Esophagus muscularis mucosa (tissue), 4 donors: ENCODE data around the gene ARL4A. TPM values are rescaled to one million over a fixed set of nuclear protein-coding genes. Genes with fewer than 3 reads are reported as not detected.

ENCODE experiments used
- DNase-seq: peaks from one replicate; pipeline ENCODE4 v3.0.0-alpha.2; 2017; ENCODE audit errors: extremely low spot score
- H3K27ac ChIP-seq, 4 donors: fragments of 200-600 bp; sonication (generic); replicated peaks in 1 of 4; 1 replicate in 3 of 4; 2 replicates in 1 of 4; pipeline ENCODE4 v1.5.1; 2016 to 2019; ENCODE audit warnings: mild to moderate bottlenecking in 1 of 4
- H3K27me3 ChIP-seq, 4 donors: fragments of 200-600 bp; sonication (generic); one replicate each; pipeline versions ENCODE4 v1.5.1 to v1.6.0; 2016 to 2019
- H3K36me3 ChIP-seq, 4 donors: fragments of 200-600 bp; sonication (generic); one replicate each; pipeline ENCODE4 v1.5.1; 2016 to 2019
- H3K4me1 ChIP-seq, 4 donors: fragments of 200-600 bp; sonication (generic); one replicate each; pipeline ENCODE4 v1.5.1; 2016 to 2019
- H3K4me3 ChIP-seq, 4 donors: fragments of 200-600 bp; sonication (generic); 1 replicate in 2 of 4; 2 replicates in 2 of 4; pipeline ENCODE4 v1.5.1; 2016 to 2019; ENCODE audit warnings: mild to moderate bottlenecking in 4 of 4, moderate library complexity in 1 of 4
- H3K9me3 ChIP-seq, 4 donors: fragments of 200-600 bp; sonication (generic); 1 replicate in 3 of 4; 2 replicates in 1 of 4; pipeline ENCODE4 v1.5.1; 2016 to 2019
- EP300 ChIP-seq: sonication (generic); formaldehyde crosslinking; IDR thresholded peaks from one replicate; pipeline ENCODE4 v1.6.1; 2017; ENCODE audit warnings: antibody characterized with exemption
- POLR2A ChIP-seq: fragments of 450-650 bp; IDR thresholded peaks from one replicate; pipeline ENCODE4 v1.6.1; 2017; ENCODE audit warnings: antibody characterized with exemption, moderate library complexity, mild to moderate bottlenecking, low read depth
- POLR2AphosphoS5 ChIP-seq, 2 donors: sonication (generic); formaldehyde crosslinking; IDR thresholded peaks; one replicate each; pipeline ENCODE4 v1.6.1; 2017; ENCODE audit warnings: antibody characterized with exemption in 2 of 2
- WGBS: methylation state at CpG from one replicate; pipeline ENCODE4 v1.1.5; 2018; 5-methylcytosine and 5-hydroxymethylcytosine counted together
- intact Hi-C: fragments of 100-400 bp; cut with DNase I; formaldehyde crosslinking; loops from one replicate; pipeline ENCODE4 v1.15.1; 2023
- total RNA-seq, 4 donors: library from RNA; depleted of rRNA; stranded (reverse); fragments of >200 nt; gene quantifications; one replicate each; pipeline versions ENCODE4 v1.1.0 to v1.2.1, GENCODE V29; 2016
- TF ChIP-seq, protein P1 (sequence below), 3 experiments: fragments of 200-600 bp in 2 of 3; fragments of 450-650 bp in 1 of 3; sonication (generic) in 2 of 3; IDR thresholded peaks; one replicate each; pipeline ENCODE4 v1.5.1; 2017 to 2019; ENCODE audit warnings: antibody characterized with exemption in 3 of 3, mild to moderate bottlenecking in 2 of 3, moderate library complexity in 1 of 3

ARL4A gene
- total RNA-seq, 4 donors from 2014 or later, result 34.9 to 62.3 (median 52.4) TPM

- 77% methylated on average over 4 of the region's 4 CpGs for WGBS
- H3K4me3 ChIP-seq, result no peak overlapping the region
- intact Hi-C loops, result no loop called here
Observed at GRCh38 chr7:12722636-12723605, 35.5 kb downstream of the ARL4A start.

DNA sequence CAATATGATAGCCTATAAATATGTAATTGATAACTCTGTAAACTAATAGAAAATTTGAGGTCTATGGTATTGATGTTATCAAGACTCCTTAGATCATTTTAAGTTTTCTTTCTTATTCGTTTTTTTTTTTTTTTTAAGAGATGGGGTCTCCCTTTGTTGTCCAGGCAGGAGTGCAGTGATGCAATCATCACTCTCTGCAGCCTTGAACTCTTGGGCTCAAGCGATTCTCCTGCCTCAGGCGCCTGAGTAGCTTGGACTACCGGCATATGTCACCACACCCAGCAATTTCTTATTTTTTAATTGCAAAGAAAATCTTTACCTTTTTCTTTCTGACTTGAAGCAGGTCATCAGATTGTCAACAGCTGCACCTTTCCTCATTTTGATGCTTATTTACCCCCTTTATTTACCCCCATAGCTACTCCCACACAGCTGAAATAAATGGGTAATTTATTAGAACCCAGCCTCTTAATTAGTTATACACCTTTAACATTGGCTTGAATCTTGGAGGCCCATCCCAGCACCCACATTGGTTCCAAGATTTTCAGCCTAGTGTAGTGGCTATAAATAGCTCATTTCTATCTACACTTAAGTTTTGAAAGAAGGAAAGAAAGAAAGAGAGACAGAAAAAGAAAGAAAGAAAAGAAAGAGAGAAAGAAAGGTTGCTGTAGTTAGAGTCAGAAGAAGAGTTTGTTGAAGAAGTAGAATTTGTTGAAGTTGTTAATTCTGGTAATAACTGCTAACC is 38.3 kb downstream of the ARL4A start:
- Histone ChIP-seq H3K36me3 (no peaks in the 10 kb centered on the region), H3K27ac (no peak overlapping the region), H3K4me1 (peaks cover 17 to 24% (median 20%) of the 10 kb centered on the region in 4 donors), H3K27me3 (no peaks in the 10 kb centered on the region), H3K4me3 (no peak overlapping the region), H3K9me3 (no peaks in the 10 kb centered on the region)
- TF ChIP-seq POLR2A (no peak), EP300 (no peak), POLR2AphosphoS5 (IDR thresholded peaks at IDR 0.05) (no peak)
- TF ChIP-seq, protein P1, sequence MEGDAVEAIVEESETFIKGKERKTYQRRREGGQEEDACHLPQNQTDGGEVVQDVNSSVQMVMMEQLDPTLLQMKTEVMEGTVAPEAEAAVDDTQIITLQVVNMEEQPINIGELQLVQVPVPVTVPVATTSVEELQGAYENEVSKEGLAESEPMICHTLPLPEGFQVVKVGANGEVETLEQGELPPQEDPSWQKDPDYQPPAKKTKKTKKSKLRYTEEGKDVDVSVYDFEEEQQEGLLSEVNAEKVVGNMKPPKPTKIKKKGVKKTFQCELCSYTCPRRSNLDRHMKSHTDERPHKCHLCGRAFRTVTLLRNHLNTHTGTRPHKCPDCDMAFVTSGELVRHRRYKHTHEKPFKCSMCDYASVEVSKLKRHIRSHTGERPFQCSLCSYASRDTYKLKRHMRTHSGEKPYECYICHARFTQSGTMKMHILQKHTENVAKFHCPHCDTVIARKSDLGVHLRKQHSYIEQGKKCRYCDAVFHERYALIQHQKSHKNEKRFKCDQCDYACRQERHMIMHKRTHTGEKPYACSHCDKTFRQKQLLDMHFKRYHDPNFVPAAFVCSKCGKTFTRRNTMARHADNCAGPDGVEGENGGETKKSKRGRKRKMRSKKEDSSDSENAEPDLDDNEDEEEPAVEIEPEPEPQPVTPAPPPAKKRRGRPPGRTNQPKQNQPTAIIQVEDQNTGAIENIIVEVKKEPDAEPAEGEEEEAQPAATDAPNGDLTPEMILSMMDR (IDR thresholded peaks at IDR 0.05), result no peak
- intact Hi-C loops, result no loop called here
- no peak for DNase-seq
- WGBS, result 85% methylated on average over 4 of the region's 4 CpGs

More at GRCh38 chr7:12722636-12723605, 35.5 kb downstream of the ARL4A start:
- no peak for DNase-seq
- Histone ChIP-seq H3K27ac (no peak overlapping the region), H3K27me3 (no peaks in the 10 kb centered on the region), H3K36me3 (no peaks in the 10 kb centered on the region), H3K4me1 (peaks cover 22 to 41% (median 35%) of the 10 kb centered on the region in 4 donors), H3K9me3 (no peaks in the 10 kb centered on the region)
- TF ChIP-seq POLR2A, result no peak
- no peak for TF ChIP-seq EP300

- H3K36me3 ChIP-seq, result no peaks in the 10 kb centered on the region
- H3K9me3 ChIP-seq, result no peaks in the 10 kb centered on the region
- no peak overlapping the region for H3K4me3 ChIP-seq
- H3K4me1 ChIP-seq, result peaks cover 24 to 31% (median 28%) of the 10 kb centered on the region in 4 donors
- H3K27me3 ChIP-seq, result no peaks in the 10 kb centered on the region
- intact Hi-C loops, result no loop called here
- no peak for DNase-seq
- 92% methylated on average over 2 of the region's 2 CpGs for WGBS
- TF ChIP-seq POLR2AphosphoS5 (IDR thresholded peaks at IDR 0.05) (no peak), EP300 (no peak), POLR2A (no peak)
- TF ChIP-seq, protein P1 (IDR thresholded peaks at IDR 0.05), result no peak
- no peak overlapping the region for H3K27ac ChIP-seq
Observed at GRCh38 chr7:12726908-12727307, 39.5 kb downstream of the ARL4A start.

DNA sequence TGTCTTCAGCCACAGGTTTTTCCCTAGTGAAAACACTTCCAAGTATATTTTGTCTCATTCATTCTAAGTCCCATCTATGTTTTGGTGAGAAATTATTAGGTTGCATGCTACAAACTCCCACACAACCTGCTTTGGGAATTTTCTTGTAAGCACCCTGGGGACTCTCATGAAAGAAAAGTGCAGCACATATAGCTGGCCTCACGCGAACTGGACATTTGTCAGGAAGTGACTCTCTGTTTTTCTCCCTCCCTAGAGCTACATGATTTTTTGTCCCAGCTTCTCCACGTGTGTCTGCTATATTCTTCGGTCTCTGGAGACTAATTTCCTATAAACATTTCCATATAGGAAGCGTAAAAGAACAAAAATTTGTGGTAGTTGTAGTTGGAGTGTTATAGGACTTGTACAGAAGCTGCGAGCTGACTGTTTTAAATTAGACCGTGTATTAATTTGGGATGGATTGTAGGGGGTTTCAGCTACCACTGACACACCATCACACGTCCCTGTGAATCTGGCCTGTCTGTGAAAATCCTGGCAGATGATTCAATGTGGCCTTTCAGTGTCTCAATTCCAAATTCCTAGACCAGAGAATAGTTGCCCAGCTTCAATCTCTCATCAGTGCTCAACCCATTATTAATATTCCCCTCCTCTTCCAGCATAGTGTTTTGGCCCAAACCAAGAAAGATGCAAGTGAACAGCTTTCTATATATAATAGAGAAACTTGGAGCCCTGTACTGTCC is 40.2 kb downstream of the ARL4A start:
- Histone ChIP-seq H3K4me3 (no peak overlapping the region), H3K27ac (peak overlapping the region in 1 of 4 donors; percentile 17), H3K36me3 (no peaks in the 10 kb centered on the region), H3K27me3 (no peaks in the 10 kb centered on the region), H3K4me1 (peaks cover 21 to 28% (median 24%) of the 10 kb centered on the region in 4 donors), H3K9me3 (no peaks in the 10 kb centered on the region)
- no peak for TF ChIP-seq EP300
- TF ChIP-seq POLR2AphosphoS5 (IDR thresholded peaks at IDR 0.05), result no peak
- TF ChIP-seq, protein P1 (IDR thresholded peaks at IDR 0.05), result no peak
- TF ChIP-seq POLR2A, result no peak
- 86% methylated on average over 8 of the region's 8 CpGs for WGBS
- intact Hi-C loops, result no loop called here
- DNase-seq, result no peak
